ENCODE data around the gene PSMF1.
A peak's percentile ranks its signal among the peaks of the same experiment; 100 is the strongest.

The PSMF1 gene

DNA sequence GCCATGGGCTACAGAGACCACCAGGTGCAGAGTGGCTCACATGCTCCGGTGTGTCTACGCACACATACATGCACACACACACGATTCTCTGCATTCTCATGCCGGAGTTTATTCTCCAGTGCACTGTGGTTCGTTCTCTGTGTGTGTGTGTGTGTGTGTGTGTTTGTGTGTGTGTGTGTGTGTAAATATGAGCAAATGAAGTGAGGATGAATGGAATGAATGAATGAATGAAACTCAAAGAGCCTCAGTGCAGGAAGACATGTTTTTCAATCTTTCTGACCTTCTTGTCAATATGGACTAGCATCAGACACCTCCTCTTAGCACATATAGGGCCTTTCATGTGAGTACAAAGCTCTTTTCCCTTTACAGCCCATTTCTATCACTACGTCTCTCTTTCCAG lies 64.8 kb downstream of the PSMF1 start:
- H3F3A ChIP-seq (ENCODE audit: insufficient read depth, low read length), result no peaks in the 10 kb centered on the region
- H3K4me3 ChIP-seq (ENCODE audit: low read depth, low read length, poor library complexity, severe bottlenecking), result no peak overlapping the region
- H3K4me2 ChIP-seq (ENCODE audit: low read length), result no peak overlapping the region
- TF ChIP-seq, protein P1, sequence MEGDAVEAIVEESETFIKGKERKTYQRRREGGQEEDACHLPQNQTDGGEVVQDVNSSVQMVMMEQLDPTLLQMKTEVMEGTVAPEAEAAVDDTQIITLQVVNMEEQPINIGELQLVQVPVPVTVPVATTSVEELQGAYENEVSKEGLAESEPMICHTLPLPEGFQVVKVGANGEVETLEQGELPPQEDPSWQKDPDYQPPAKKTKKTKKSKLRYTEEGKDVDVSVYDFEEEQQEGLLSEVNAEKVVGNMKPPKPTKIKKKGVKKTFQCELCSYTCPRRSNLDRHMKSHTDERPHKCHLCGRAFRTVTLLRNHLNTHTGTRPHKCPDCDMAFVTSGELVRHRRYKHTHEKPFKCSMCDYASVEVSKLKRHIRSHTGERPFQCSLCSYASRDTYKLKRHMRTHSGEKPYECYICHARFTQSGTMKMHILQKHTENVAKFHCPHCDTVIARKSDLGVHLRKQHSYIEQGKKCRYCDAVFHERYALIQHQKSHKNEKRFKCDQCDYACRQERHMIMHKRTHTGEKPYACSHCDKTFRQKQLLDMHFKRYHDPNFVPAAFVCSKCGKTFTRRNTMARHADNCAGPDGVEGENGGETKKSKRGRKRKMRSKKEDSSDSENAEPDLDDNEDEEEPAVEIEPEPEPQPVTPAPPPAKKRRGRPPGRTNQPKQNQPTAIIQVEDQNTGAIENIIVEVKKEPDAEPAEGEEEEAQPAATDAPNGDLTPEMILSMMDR (IDR thresholded peaks at IDR 0.05; ENCODE audit: low read length), result no peak
- no peak for TF ChIP-seq EZH2 (IDR thresholded peaks at IDR 0.05; ENCODE audit: borderline replicate concordance, low read length)
- H3K27ac ChIP-seq (ENCODE audit: low read depth, low read length, poor library complexity, severe bottlenecking), result no peak overlapping the region
- no peaks in the 10 kb centered on the region for H3K9me3 ChIP-seq (ENCODE audit: low read length)
- no peaks in the 10 kb centered on the region for H3K79me2 ChIP-seq (ENCODE audit: insufficient read depth, low read length)
- H3K4me1 ChIP-seq (ENCODE audit: insufficient read depth, low read length, severe bottlenecking), result no peaks in the 10 kb centered on the region
- H2AFZ ChIP-seq (ENCODE audit: low read length), result no peak overlapping the region
- H3K9me2 ChIP-seq (ENCODE audit: low read depth, low read length), result no peaks in the 10 kb centered on the region
- H4K20me1 ChIP-seq (ENCODE audit: insufficient read depth, low read length), result no peaks in the 10 kb centered on the region
- H3K36me3 ChIP-seq (ENCODE audit: insufficient read depth, low read length), result no peaks in the 10 kb centered on the region
- H3K27me3 ChIP-seq (ENCODE audit: insufficient read depth, low read length), result no peaks in the 10 kb centered on the region
- H3K9ac ChIP-seq (ENCODE audit: low read length), result no peak overlapping the region

DNA sequence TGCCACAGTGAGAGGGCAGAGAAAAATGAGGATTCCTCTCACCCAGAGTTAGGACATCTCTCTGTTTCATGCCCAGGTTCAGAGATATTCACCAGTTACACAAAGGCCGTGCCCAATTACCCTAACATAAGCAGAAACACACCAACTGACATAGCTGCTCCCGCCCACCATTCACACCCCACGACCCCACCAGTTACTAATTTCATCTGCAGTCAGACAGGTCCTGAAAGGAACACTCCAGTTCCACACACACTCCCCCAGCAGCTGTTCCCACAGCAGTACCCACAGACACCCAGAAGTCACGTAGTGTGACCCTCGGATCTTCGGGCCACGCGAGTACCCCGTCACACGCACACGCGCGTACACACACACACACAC lies 65.8 kb downstream of the PSMF1 start:
- no peak overlapping the region for H2AFZ ChIP-seq (ENCODE audit: low read length)
- no peak overlapping the region for H3K4me2 ChIP-seq (ENCODE audit: low read length)
- no peaks in the 10 kb centered on the region for H3K79me2 ChIP-seq (ENCODE audit: insufficient read depth, low read length)
- H3K27me3 ChIP-seq (ENCODE audit: insufficient read depth, low read length), result no peaks in the 10 kb centered on the region
- no peaks in the 10 kb centered on the region for H3K9me2 ChIP-seq (ENCODE audit: low read depth, low read length)
- no peak overlapping the region for H3K9ac ChIP-seq (ENCODE audit: low read length)
- H4K20me1 ChIP-seq (ENCODE audit: insufficient read depth, low read length), result no peaks in the 10 kb centered on the region
- no peaks in the 10 kb centered on the region for H3K4me1 ChIP-seq (ENCODE audit: insufficient read depth, low read length, severe bottlenecking)
- H3K9me3 ChIP-seq (ENCODE audit: low read length), result no peaks in the 10 kb centered on the region
- no peaks in the 10 kb centered on the region for H3F3A ChIP-seq (ENCODE audit: insufficient read depth, low read length)
- H3K4me3 ChIP-seq (ENCODE audit: low read depth, low read length, poor library complexity, severe bottlenecking), result no peak overlapping the region
- TF ChIP-seq EZH2 (IDR thresholded peaks at IDR 0.05; ENCODE audit: borderline replicate concordance, low read length), result no peak
- TF ChIP-seq, protein P1 (IDR thresholded peaks at IDR 0.05; ENCODE audit: low read length), result no peak
- no peak overlapping the region for H3K27ac ChIP-seq (ENCODE audit: low read depth, low read length, poor library complexity, severe bottlenecking)
- H3K36me3 ChIP-seq (ENCODE audit: insufficient read depth, low read length), result no peaks in the 10 kb centered on the region

DNA sequence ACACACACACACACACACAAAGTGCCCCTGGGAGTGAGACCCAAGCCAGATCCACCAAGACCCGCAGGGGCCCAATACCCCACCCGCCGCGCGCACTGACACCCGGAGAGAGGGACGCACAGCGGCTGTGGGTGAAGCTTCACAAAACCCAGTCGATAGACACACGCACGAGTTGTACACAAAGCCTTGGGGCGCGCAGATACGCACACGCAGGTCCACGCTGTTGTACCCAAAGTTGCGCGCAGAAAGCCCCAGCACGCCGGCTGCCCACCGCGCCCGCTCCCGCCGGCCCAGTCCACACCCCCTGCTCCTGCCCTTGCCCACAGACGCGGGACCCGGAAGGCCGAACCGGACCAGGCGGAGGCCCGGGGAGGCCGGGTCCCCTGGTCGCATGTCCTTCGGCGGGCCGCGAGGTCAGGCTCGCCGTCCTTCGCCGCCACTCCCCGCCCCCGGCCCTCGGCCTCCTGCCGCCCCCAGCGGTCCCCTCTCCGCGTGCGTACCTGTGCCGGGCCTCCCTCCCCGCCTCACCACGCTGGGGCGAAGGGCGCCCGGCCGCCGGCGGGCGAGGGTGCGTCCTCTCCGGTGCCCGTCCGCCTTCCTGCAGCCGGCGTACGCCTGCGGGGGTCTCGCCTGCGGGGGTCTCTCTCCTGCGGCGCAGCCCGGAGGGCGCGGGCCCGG lies 66.4 kb downstream of the PSMF1 start, which contains the start of gene TMEM74B:
TMEM74B (minus strand) TSS at position 344 of the 678 bp plus-strand sequence. CDS start 1,180 bp downstream, outside the sequence.
- no peaks in the 10 kb centered on the region for H4K20me1 ChIP-seq (ENCODE audit: insufficient read depth, low read length)
- TF ChIP-seq EZH2 (IDR thresholded peaks at IDR 0.05; ENCODE audit: borderline replicate concordance, low read length), result no peak
- TF ChIP-seq, protein P1 (IDR thresholded peaks at IDR 0.05; ENCODE audit: low read length), result no peak
- H3K4me2 ChIP-seq (ENCODE audit: low read length), result peak within 1 kb of the TSS; percentile 48
- H3F3A ChIP-seq (ENCODE audit: insufficient read depth, low read length), result no peaks in the 10 kb centered on the region
- no peaks in the 10 kb centered on the region for H3K9me2 ChIP-seq (ENCODE audit: low read depth, low read length)
- no peak within 1 kb of the TSS for H3K27ac ChIP-seq (ENCODE audit: low read depth, low read length, poor library complexity, severe bottlenecking)
- peak within 1 kb of the TSS; percentile 27 for H3K4me3 ChIP-seq (ENCODE audit: low read depth, low read length, poor library complexity, severe bottlenecking)
- no peaks in the 10 kb centered on the region for H3K4me1 ChIP-seq (ENCODE audit: insufficient read depth, low read length, severe bottlenecking)
- no peaks in the 10 kb centered on the region for H3K9me3 ChIP-seq (ENCODE audit: low read length)
- H3K36me3 ChIP-seq (ENCODE audit: insufficient read depth, low read length), result no peaks in the 10 kb centered on the region
- no peaks in the 10 kb centered on the region for H3K27me3 ChIP-seq (ENCODE audit: insufficient read depth, low read length)
- no peak within 1 kb of the TSS for H2AFZ ChIP-seq (ENCODE audit: low read length)
- H3K9ac ChIP-seq (ENCODE audit: low read length), result no peak within 1 kb of the TSS
- no peaks in the 10 kb centered on the region for H3K79me2 ChIP-seq (ENCODE audit: insufficient read depth, low read length)

All from OCI-LY1 (cell line).